ENCODE measurements around the gene CCND2. TPM values are rescaled to one million over a fixed set of nuclear protein-coding genes. Genes with fewer than 3 reads are reported as not detected.

CCND2 gene
- total and polyA plus RNA-seq, 2 of the 4 experiments (the other 2 are of a cell fraction): 1.1 to 2.3 TPM

DNA sequence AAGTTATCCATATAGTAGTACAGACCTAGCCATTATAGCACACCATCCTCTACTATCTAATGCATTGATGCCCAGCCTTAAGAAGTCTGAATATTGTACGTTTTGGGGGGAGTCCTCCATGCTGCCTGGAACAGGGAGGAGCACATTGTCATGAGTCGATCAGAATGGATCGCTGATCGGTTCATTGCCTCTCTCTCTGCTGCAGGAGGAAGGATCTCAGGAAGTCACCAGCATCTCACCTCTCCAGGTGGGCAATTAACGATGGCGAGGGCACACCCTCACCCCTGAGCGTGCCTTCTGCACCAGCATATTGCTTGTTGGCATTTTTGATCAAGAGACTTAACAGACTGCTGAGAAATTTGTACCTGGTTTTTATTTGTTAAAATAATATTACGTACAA, 11.5 kb downstream of the CCND2 start:
- Histone ChIP-seq H2AK9ac (replicated peaks; ENCODE audit: low read depth, low read length, poor library complexity) (no peak overlapping the region), H3K79me1 (ENCODE audit: low read depth in 1 of 2, low read length in 2 of 2) (no peaks in the 10 kb centered on the region), H2BK20ac (ENCODE audit: low read depth, low read length) (no peak overlapping the region), H3K14ac (replicated peaks; ENCODE audit: low read depth, low read length) (no peak overlapping the region), H3K4me2 (ENCODE audit: low read depth, low read length) (no peak overlapping the region), H2BK15ac (ENCODE audit: low read depth, low read length) (no peak overlapping the region), H3K9me1 (ENCODE audit: insufficient read depth, low read length) (no peaks in the 10 kb centered on the region), H3K27ac (ENCODE audit: insufficient read depth, low read length) (no peak overlapping the region), H4K91ac (ENCODE audit: insufficient read depth, low read depth, low read length) (no peak overlapping the region), H3K4me1 (ENCODE audit: control insufficient read depth, insufficient read depth, low read length) (no peaks in the 10 kb centered on the region), H4K5ac (ENCODE audit: low read depth, low read length) (no peak overlapping the region), H2AFZ (replicated peaks; ENCODE audit: low read length, poor library complexity) (no peak overlapping the region), H4K8ac (ENCODE audit: low read depth in 2 of 2, low read length in 2 of 2) (no peak overlapping the region), H2BK5ac (ENCODE audit: low read depth, low read length, poor library complexity, severe bottlenecking) (no peak overlapping the region), H3K23ac (ENCODE audit: low read depth, low read length) (no peak overlapping the region), H2BK120ac (ENCODE audit: low read depth, low read length) (no peak overlapping the region), H3K9ac (ENCODE audit: low read depth, low read length) (no peak overlapping the region), H3K36me3 (ENCODE audit: control insufficient read depth, insufficient read depth, low read length) (no peaks in the 10 kb centered on the region; the same call in 1 of the 2 replicates), H2AK5ac (ENCODE audit: low read depth, low read length) (no peak overlapping the region), H3K9me3 (ENCODE audit: control insufficient read depth, insufficient read depth, low read length) (no peaks in the 10 kb centered on the region), H3K27me3 (ENCODE audit: control insufficient read depth, insufficient read depth, low read length) (no peaks in the 10 kb centered on the region; the same call in 1 of the 2 replicates), H3K18ac (ENCODE audit: low read depth, low read length) (no peak overlapping the region), H3K56ac (ENCODE audit: extremely low read depth, insufficient read depth, low read length) (no peak overlapping the region), H4K20me1 (ENCODE audit: insufficient read depth, low read length) (no peaks in the 10 kb centered on the region), H3K4me3 (ENCODE audit: insufficient read depth, low read depth, low read length) (no peak overlapping the region), H3K4ac (ENCODE audit: low read depth, low read length) (no peak overlapping the region)
- TF ChIP-seq SMC3 (IDR thresholded peaks at IDR 0.05; ENCODE audit: low read depth, low read length): no peak
- TF ChIP-seq BHLHE40 (IDR thresholded peaks at IDR 0.05; ENCODE audit: low read depth, low read length): no peak
- no peak for TF ChIP-seq RCOR1 (IDR thresholded peaks at IDR 0.05; ENCODE audit: insufficient replicate concordance, low read length)
- TF ChIP-seq, protein P1, sequence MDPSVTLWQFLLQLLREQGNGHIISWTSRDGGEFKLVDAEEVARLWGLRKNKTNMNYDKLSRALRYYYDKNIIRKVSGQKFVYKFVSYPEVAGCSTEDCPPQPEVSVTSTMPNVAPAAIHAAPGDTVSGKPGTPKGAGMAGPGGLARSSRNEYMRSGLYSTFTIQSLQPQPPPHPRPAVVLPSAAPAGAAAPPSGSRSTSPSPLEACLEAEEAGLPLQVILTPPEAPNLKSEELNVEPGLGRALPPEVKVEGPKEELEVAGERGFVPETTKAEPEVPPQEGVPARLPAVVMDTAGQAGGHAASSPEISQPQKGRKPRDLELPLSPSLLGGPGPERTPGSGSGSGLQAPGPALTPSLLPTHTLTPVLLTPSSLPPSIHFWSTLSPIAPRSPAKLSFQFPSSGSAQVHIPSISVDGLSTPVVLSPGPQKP (IDR thresholded peaks at IDR 0.05; ENCODE audit: borderline replicate concordance, low read depth, low read length): no peak
- TF ChIP-seq RAD21 (IDR thresholded peaks at IDR 0.05; ENCODE audit: low read length): no peak
- no peak for TF ChIP-seq CHD1 (IDR thresholded peaks at IDR 0.05; ENCODE audit: low read depth, low read length)
- TF ChIP-seq MAFK (IDR thresholded peaks at IDR 0.05; ENCODE audit: low read depth, low read length): no peak
- TF ChIP-seq, protein P2, sequence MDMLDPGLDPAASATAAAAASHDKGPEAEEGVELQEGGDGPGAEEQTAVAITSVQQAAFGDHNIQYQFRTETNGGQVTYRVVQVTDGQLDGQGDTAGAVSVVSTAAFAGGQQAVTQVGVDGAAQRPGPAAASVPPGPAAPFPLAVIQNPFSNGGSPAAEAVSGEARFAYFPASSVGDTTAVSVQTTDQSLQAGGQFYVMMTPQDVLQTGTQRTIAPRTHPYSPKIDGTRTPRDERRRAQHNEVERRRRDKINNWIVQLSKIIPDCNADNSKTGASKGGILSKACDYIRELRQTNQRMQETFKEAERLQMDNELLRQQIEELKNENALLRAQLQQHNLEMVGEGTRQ (IDR thresholded peaks at IDR 0.05; ENCODE audit: low read depth, low read length): no peak
- no peak for TF ChIP-seq POLR2A (IDR thresholded peaks at IDR 0.05; ENCODE audit: low read depth, low read length)
- no peak for TF ChIP-seq MXI1 (IDR thresholded peaks at IDR 0.05; ENCODE audit: borderline replicate concordance, low read depth, low read length)
- no peak for TF ChIP-seq CEBPB (IDR thresholded peaks at IDR 0.05; ENCODE audit: low read depth, low read length)
- TF ChIP-seq RFX5 (IDR thresholded peaks at IDR 0.05; ENCODE audit: low read depth, low read length): no peak
- intact Hi-C loops (cut with micrococcal nuclease): no loop called here
- ATAC-seq (ENCODE audit: low read depth) (no peak), DNase-seq (no peak)
- dilution Hi-C loops (cut with HindIII; ENCODE audit: low sequenced_read_pairs, unreplicated experiment): no loop called here
- no TSS peak for BruUV-seq (replicated peaks)
- ChIA-PET POLR2A (ENCODE audit: unreplicated experiment) (no interaction called here), CTCF (no interaction called here)
- no CpG with 5 or more reads among the region's 8 CpGs for WGBS, 2 experiments (ENCODE audit: extremely low coverage in 2 of 2, insufficient read length in 1 of 2)
- in situ Hi-C loops (cut with MboI; ENCODE audit: low sequenced_read_pairs): loop anchor here (5.0 kb wide), 1 partner anchor 293 kb away; no protein-coding TSS in a partner anchor

Measured in IMR-90 (cell line).